HUDEP-2 (cell line): ENCODE data around the gene DYRK1A.

ENCODE experiments used
- DNase-seq, 76 experiments: peaks; one replicate each; lab custom pipeline; 2025; ENCODE audit not compliant: unreplicated experiment in 76 of 76; lab: John Stamatoyannopoulos, UW

The DYRK1A gene

GRCh38 chr21:37414292-37415253, 48.0 kb downstream of the DYRK1A start:
- DNase-seq: peak in 3 of 76 experiments; percentile 20 to 22 (median 22)

GRCh38 chr21:37415939-37416338, 49.4 kb downstream of the DYRK1A start:
- no peak for DNase-seq

GRCh38 chr21:37416914-37417313, 50.3 kb downstream of the DYRK1A start:
- DNase-seq: no peak

- peak in 1 of 76 experiments; percentile 16 for DNase-seq
These were observed 52.8 kb downstream of the DYRK1A start for GRCh38 chr21:37419228-37419906.

GRCh38 chr21:37421306-37421705, 54.7 kb downstream of the DYRK1A start:
- DNase-seq: no peak

- DNase-seq: no peak
These were observed 55.8 kb downstream of the DYRK1A start for GRCh38 chr21:37422382-37422781.

- no peak for DNase-seq
These were observed 56.5 kb downstream of the DYRK1A start for GRCh38 chr21:37423103-37423502.

- DNase-seq: no peak
These were observed 57.8 kb downstream of the DYRK1A start for GRCh38 chr21:37424396-37424795.

- no peak for DNase-seq
These were observed 58.4 kb downstream of the DYRK1A start for GRCh38 chr21:37425001-37425400.

- DNase-seq: peak in 2 of 76 experiments; percentile 30 to 48
These were observed 59.1 kb downstream of the DYRK1A start for GRCh38 chr21:37425684-37426083.

GRCh38 chr21:37427221-37427620, 60.6 kb downstream of the DYRK1A start:
- no peak for DNase-seq

GRCh38 chr21:37429356-37429755, 62.8 kb downstream of the DYRK1A start:
- DNase-seq: no peak

- DNase-seq: no peak
These were observed 63.7 kb downstream of the DYRK1A start for GRCh38 chr21:37430184-37430821.

- no peak for DNase-seq
These were observed 64.7 kb downstream of the DYRK1A start for GRCh38 chr21:37431243-37431642.

GRCh38 chr21:37432710-37433455, 66.3 kb downstream of the DYRK1A start:
- DNase-seq: no peak

- no peak for DNase-seq
These were observed 66.9 kb downstream of the DYRK1A start for GRCh38 chr21:37433456-37433840.

GRCh38 chr21:37435120-37435519, 68.5 kb downstream of the DYRK1A start:
- DNase-seq: peak in 61 of 76 experiments; percentile 10 to 86 (median 64)

- no peak for DNase-seq
These were observed 69.1 kb downstream of the DYRK1A start for GRCh38 chr21:37435711-37436110.

- DNase-seq: no peak
These were observed 69.6 kb downstream of the DYRK1A start for GRCh38 chr21:37436174-37436573.

GRCh38 chr21:37437376-37438080, 71.0 kb downstream of the DYRK1A start:
- DNase-seq: no peak
